ENCODE data around the gene PPP4R3C.
"Not testable (repeated sequence)": the region's sequence is repeated elsewhere in the genome, so short reads cannot be mapped to it uniquely, and the experiment has no call there.

PPP4R3C gene

DNA sequence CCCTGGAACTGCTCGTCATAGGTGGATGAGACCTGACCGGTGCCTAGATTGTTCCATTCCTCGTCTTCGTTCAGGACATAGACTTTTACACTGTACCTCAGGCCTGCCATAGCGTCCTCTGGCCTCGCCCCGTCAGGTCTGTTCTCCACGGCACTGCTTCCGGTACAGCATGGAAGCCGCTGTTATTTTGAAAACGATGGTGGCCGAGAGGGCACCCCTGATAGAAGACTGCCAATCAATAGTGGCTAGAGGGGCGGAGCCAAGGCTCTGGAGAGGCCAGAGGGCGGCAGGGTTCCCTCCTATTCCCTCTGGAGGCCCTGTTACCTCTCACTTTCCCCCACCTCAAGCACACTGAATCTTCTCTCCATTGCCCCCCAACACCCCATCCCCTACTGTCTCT, at the start of gene PPP4R3C:
PPP4R3C (minus strand) TSS at position 155 of the 400 bp plus-strand sequence; CDS start at position 110, 45 bp downstream.
- DNase-seq: no peak

DNA sequence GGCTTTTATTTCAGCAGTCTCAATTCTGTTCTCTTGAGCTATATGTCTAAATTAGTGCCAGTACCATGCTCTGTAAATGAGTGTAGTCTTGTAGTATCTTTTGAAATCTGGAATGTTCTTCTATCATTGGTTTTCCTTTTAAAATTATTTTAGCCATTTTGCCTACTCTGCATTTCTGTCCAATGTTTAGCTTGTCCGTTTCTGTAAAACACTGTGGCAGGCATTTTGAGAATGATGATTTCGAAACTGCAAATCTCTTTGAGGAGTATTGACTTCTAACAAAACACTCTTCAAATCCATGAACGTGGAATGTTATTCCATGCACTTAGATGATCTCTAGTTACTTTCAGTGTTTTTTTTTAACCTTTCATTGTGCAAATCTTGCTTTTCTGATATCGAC, 28.3 kb upstream of the PPP4R3C start:
- no peak for DNase-seq

DNA sequence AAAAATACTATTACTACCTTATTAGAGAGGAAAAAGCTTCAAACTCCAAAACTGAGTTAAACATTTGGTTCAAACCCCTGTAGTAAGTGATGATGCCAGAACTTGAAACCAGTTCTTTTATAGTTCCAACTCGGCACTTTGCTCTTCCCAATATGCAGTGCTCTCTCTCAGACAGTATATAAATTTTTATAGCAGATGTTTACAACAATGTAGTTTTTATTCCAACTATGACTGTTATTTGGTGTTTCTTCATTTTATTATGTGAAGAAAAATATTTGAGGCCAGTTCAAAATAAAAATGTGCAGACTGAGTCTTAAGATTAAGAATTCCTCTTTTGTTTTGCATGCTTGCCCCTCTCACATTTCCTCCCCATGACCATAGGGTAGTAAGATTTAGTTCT, 2.9 kb upstream of the PPP4R3C start:
- no peak for DNase-seq

DNA sequence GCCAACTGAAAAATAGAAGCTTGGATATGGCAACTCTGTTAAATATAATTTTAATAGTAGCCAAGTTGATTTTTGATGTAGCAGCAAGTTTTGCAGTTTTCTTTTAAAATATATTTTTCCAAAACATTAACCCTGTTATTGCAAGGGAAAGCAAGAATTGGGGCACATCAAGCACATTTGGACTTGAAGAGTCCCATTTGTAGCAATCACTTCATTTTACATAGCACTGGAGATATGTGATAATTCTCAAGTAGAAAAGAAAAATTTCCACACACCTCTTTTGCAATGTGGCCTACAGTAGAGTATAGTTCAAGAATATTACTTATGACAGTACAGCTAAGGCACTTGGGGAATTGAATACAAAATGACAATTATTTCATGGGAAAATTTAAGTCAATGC, 1.9 kb upstream of the PPP4R3C start:
- DNase-seq: no peak

DNA sequence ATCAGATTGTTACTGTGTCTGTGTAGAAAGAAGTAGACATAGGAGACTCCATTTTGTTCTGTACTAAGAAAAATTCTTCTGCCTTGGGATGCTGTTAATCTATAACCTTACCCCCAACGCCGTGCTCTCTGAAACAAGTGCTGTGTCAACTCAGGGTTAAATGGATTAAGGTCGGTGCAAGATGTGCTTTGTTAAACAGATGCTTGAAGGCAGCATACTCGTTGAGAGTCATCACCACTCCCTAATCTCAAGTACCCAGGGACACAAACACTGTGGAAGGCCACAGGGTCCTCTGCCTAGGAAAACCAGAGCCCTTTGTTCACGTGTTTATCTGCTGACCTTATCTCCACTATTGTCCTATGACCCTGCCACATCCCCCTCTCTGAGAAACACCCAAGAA, 4.0 kb downstream of the PPP4R3C start:
- not testable (repeated sequence) for DNase-seq

DNA sequence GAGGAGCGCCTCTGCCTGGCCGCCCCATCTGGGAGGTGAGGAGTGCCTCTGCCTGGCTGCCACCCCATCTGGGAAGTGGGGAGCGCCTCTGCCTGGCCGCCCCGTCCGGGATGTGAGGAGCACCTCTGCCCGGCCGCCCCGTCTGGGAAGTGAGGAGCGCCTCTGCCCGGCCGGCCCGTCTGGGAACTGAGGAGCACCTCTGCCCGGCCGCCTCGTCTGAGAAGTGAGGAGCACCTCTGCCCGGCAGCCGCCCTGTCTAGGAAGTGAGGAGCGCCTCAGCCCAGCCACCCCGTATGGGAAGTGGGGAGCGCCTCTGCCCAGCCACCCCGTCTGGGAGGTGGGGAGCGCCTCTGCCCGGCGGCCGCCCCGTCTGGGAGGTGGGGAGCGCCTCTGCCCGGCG, 4.6 kb downstream of the PPP4R3C start:
- DNase-seq: not testable (repeated sequence)

DNA sequence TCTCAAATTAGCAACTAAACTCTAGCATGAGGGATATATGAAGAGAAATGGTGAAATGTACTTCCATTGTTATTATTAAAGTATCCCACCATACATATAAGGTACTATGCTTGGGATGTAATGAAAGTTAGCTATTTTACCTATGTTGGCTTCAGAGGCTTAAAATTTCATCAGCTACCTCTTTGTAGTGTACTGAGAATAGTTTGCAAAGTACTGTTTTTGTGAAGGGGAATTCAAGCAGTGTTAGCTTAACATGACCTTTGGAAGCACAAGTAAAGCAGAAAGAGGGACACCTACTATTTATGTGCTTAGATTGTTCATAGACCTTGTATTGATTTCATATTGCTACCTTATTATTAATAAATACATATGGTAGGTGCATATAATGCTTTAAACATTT, 11.8 kb downstream of the PPP4R3C start:
- DNase-seq: no peak

DNA sequence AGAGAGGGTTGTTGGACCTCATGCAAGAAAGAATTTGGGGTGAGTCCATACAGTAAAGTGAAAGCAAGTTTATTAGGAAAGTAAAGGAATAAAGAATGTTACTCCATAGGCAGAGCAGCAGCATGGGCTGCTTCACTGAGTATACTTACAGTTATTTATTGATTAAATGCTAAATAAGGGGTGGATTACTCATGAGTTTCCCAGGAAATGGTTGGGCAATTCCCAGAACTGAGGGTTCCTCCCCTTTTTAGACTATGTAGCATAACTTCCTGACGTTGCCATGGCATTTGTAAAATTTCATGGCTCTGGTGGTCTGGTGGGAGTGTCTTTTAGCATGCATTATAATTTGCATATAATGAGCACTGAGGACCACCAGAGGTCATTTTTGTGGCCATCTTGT, 16.7 kb downstream of the PPP4R3C start:
- no peak for DNase-seq

DNA sequence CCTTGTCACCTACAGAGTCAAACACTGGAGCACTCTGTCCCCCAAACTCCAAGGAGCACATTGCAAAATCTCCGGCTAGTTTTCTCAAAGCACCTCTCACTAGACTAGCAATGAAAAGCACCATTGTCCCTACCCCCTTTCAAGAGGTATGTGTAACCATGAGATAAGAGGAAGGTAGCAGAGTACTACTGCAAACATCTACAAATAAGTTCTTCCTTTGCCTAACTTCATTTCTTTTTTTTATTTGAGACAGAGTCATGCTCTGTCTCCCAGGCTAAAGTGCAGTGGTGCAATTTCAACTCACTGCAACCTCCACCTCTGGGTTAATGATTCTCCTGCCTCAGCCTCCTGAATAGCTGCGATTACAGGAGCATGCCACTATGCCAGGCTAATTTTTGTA, 17.7 kb downstream of the PPP4R3C start:
- no peak for DNase-seq

DNA sequence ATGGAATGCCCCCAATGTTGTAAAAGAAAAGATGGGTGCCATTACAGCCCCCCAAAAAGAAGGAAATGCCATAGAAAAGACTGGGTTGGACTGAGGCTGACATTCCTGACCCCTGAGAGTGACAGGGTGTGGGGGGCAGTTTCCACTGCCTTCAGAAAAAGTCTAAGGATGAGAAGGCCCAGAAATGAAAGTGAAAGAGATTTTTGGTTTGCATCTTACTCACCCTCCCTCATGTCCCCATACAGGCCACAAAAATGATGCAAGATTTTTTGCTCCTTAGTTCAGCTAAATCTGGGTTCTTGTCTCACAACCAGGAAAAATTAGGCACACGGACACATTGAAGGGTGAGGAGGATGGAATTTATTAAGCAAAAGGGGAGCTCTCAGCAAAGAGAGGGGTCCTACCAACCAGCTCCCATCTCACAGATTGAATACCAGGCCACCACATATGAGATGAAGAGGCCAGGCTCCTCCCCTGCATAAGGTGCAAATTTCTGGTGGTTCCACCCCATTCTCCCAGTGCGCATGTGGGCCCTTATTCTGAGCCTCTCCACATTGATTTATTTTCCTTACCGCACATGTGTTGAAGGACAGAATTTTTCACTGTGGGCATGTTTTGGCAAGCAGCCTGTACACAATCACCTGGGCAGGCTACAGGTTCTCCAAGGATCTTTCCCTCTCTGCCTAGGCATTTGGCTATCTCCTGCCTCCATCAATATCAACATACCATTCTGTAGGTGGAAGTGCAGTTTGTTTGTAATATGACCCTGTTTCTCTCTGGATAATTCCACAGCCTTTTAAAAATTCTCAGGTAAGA, 18.8 kb downstream of the PPP4R3C start:
- DNase-seq: no peak

DNA sequence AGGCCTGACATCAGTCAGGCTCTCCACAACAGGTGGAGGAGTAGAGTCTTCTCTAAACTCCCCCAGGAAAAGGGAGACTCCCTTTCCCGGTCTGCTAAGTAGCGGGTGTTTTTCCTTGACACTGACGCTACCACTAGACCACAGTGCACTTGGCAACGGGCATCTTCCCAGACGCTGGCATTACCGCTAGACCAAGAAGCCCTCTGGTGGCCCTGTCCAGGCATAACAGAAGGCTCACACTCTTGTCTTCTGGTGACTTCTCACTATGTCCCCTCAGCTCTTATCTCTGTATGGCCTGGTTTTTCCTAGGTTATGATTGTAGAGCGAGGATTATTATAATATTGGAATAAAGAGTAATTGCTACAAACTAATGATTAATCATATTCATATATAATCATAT, 20.7 kb downstream of the PPP4R3C start:
- not testable (repeated sequence) for DNase-seq

DNA sequence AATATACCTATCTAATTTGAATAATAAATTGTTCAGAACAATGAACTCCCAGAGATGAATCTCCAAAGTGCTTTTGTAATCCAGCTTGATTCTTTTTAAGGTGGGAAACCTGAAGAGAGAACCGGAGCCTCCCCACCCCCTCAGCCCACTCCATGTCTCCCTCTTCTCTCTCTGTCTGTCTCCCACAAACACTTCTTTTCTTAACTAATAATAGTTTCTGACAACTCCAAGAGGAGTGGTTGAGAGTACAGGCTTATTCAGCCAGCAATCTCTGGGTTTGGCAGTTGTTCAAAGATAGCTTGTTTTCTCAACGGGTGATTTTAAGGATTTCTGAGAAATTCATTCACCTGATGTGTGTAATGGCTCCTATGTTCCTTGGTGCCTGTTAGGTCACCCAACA, 23.4 kb downstream of the PPP4R3C start:
- no peak for DNase-seq

DNA sequence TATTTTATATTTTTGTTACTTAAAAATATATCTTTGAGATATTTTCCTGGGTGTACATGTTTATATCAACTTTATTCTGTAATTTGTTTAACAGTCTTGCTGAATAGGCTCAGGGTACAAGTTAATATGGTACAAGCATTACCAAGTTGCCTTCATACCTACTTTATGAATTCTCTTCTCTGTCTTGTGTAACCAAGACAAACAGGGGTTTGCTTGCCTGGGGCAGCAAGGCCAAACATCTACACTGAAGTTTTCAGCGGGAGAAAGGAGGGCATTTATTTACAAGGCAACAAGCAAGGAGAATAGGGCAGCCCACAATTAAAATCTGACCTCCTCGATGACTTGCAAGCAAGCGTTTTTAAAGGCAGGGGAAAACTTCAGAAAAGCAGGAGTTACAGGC, 24.2 kb downstream of the PPP4R3C start:
- no peak for DNase-seq

DNA sequence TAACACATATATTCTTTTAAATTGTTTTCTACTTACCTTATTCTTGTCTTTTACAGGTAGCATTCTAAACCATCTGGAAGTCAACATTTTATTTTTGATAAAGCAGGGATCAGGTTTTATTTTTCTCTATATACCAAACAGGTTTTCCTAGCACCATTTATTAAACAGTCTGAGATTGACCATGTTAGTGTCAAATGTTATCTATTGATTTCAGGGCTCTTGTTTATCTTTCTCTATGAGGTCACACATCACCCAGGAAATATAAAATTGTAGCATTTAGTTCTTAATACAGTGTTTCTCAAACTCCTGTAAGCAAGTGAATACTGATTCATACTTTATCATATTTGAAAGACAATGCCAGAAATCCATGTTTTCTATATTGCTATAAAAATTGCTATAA, 28.1 kb downstream of the PPP4R3C start:
- DNase-seq: no peak
